ENCODE results near the gene ARSB. TPM values are rescaled to one million over a fixed set of nuclear protein-coding genes. Genes with fewer than 3 reads are reported as not detected.

ARSB gene
- total and polyA plus RNA-seq, 10 of the 15 experiments (the other 5 are each of a cell fraction or from before 2014, with no cell fraction given): 1.2 to 8.2 (median 6.1) TPM

GRCh38 chr5:78808380-78808779 is 176.7 kb downstream of the ARSB start:
- ChIA-PET POLR2A (no interaction called here), RAD21 (ENCODE audit: unreplicated experiment) (no interaction called here), CTCF (no interaction called here), SMC1A (ENCODE audit: uncharacterized antibody, unreplicated experiment) (interaction anchor here (0.6 to 1.4 kb wide), 2 partner anchors 26 to 39 kb away, joined by 3 read pairs; no protein-coding TSS in a partner anchor)
- Histone ChIP-seq H3K27me3 (replicated peaks in 1 of 2; ENCODE audit: control insufficient read depth in 2 of 2, insufficient read depth in 2 of 2, low read length in 1 of 2) (no peaks in the 10 kb centered on the region), H3K27ac (ENCODE audit: control insufficient read depth, insufficient read depth) (no peak overlapping the region), H3K4me1 (ENCODE audit: control insufficient read depth, insufficient read depth, low read length) (no peaks in the 10 kb centered on the region), H3K36me3 (ENCODE audit: control insufficient read depth in 2 of 2, insufficient read depth in 2 of 2, low read length in 1 of 2) (no peaks in the 10 kb centered on the region), H4K20me1 (ENCODE audit: control insufficient read depth, insufficient read depth) (no peaks in the 10 kb centered on the region), H3K79me2 (ENCODE audit: control insufficient read depth, insufficient read depth, low read length) (no peaks in the 10 kb centered on the region), H3K9me3 (replicated peaks; ENCODE audit: control insufficient read depth, insufficient read depth, low read length) (no peaks in the 10 kb centered on the region), H3K4me3 (no peak overlapping the region), H2AFZ (ENCODE audit: control insufficient read depth, low read depth, low read length) (no peak overlapping the region), H3K4me2 (ENCODE audit: control insufficient read depth, insufficient read depth) (no peak overlapping the region), H3K9ac (ENCODE audit: control insufficient read depth, insufficient read depth, low read length) (no peak overlapping the region)
- intact Hi-C loops (cut with micrococcal nuclease; ENCODE audit: unreplicated experiment) (no loop called here), in situ Hi-C loops (cut with MboI) (no loop called here)
- TF ChIP-seq E2F8 (IDR thresholded peaks at IDR 0.05; ENCODE audit: low read depth, partially characterized antibody) (no peak), NRF1 (conservative IDR thresholded peaks at IDR 0.05; ENCODE audit: low read depth, low read length) (no peak), NBN (IDR thresholded peaks at IDR 0.05) (no peak), TARDBP (IDR thresholded peaks at IDR 0.05; ENCODE audit: borderline replicate concordance) (no peak)
- no TSS peak for BruUV-seq (replicated peaks)
- DNase-seq (ENCODE audit: low read depth, low spot score): no peak
- no peak for ATAC-seq
- 97% methylated on average over 6 of the region's 6 CpGs for whole genome bisulfite sequencing (ENCODE audit: insufficient coverage, insufficient replicate concordance, low lambda C conversion rate, missing lambda C conversion rate)
- no peak for FAIRE-seq

GRCh38 chr5:78806544-78806943 is 178.6 kb downstream of the ARSB start:
- intact Hi-C loops (cut with micrococcal nuclease; ENCODE audit: unreplicated experiment) (no loop called here), in situ Hi-C loops (cut with MboI) (no loop called here)
- Histone ChIP-seq H3K36me3 (ENCODE audit: control insufficient read depth in 2 of 2, insufficient read depth in 2 of 2, low read length in 1 of 2) (no peaks in the 10 kb centered on the region), H2AFZ (ENCODE audit: control insufficient read depth, low read depth, low read length) (no peak overlapping the region), H3K27ac (ENCODE audit: control insufficient read depth, insufficient read depth) (no peak overlapping the region), H4K20me1 (ENCODE audit: control insufficient read depth, insufficient read depth) (no peaks in the 10 kb centered on the region), H3K9me3 (replicated peaks; ENCODE audit: control insufficient read depth, insufficient read depth, low read length) (peaks cover under 1% of the 10 kb centered on the region; the same call in 2 of the 3 replicates), H3K4me1 (ENCODE audit: control insufficient read depth, insufficient read depth, low read length) (no peaks in the 10 kb centered on the region), H3K4me2 (ENCODE audit: control insufficient read depth, insufficient read depth) (no peak overlapping the region), H3K79me2 (ENCODE audit: control insufficient read depth, insufficient read depth, low read length) (no peaks in the 10 kb centered on the region), H3K27me3 (replicated peaks in 1 of 2; ENCODE audit: control insufficient read depth in 2 of 2, insufficient read depth in 2 of 2, low read length in 1 of 2) (no peaks in the 10 kb centered on the region), H3K9ac (ENCODE audit: control insufficient read depth, insufficient read depth, low read length) (no peak overlapping the region), H3K4me3 (no peak overlapping the region)
- BruUV-seq (replicated peaks): no TSS peak
- WGBS (ENCODE audit: insufficient coverage, insufficient replicate concordance, low lambda C conversion rate, missing lambda C conversion rate): 93% methylated on average over 8 of the region's 8 CpGs
- FAIRE-seq (no peak), ATAC-seq (no peak), DNase-seq (ENCODE audit: low read depth, low spot score) (no peak)
- CTCF ChIA-PET: interaction anchor here (0.9 to 1.0 kb wide), 2 partner anchors 80 to 273 kb away, joined by 3 to 4 read pairs; no protein-coding TSS in a partner anchor
- POLR2A ChIA-PET: no interaction called here
- RAD21 ChIA-PET (ENCODE audit: unreplicated experiment): no interaction called here
- SMC1A ChIA-PET (ENCODE audit: uncharacterized antibody, unreplicated experiment): interaction anchor here (0.9 to 1.1 kb wide), 2 partner anchors 12 to 54 kb away, joined by 3 to 4 read pairs; no protein-coding TSS in a partner anchor
- TF ChIP-seq E4F1 (IDR thresholded peaks at IDR 0.05; ENCODE audit: borderline replicate concordance, partially characterized antibody) (no peak), NFIC (IDR thresholded peaks at IDR 0.05; ENCODE audit: low read depth, low read length) (no peak), RFX5 (IDR thresholded peaks at IDR 0.05; ENCODE audit: low read depth, low read length) (no peak), BMI1 (IDR thresholded peaks at IDR 0.05; ENCODE audit: borderline replicate concordance) (no peak), CBX3 (IDR thresholded peaks at IDR 0.05; ENCODE audit: borderline replicate concordance, low read depth) (no peak), YBX1 (IDR thresholded peaks at IDR 0.05) (no peak), KLF5 (IDR thresholded peaks at IDR 0.05; ENCODE audit: partially characterized antibody) (no peak)

Measured in GM12878 (cell line).